Measurements from ENCODE around the gene CABP5. TPM values are rescaled to one million over a fixed set of nuclear protein-coding genes. Genes with fewer than 3 reads are reported as not detected.

The CABP5 gene
- polyA plus RNA-seq, 2 donors, result not detected

- H3K4me3 ChIP-seq (ENCODE audit: low read depth in 1 of 2, low read length in 2 of 2), result no peak overlapping the region
- H3K27ac ChIP-seq (ENCODE audit: low read depth in 2 of 2, low read length in 1 of 2), result no peak overlapping the region
- no peaks in the 10 kb centered on the region for H3K9me3 ChIP-seq (ENCODE audit: control insufficient read depth in 2 of 2, insufficient read depth in 1 of 2, low read depth in 1 of 2, low read length in 1 of 2)
- no peaks in the 10 kb centered on the region for H3K36me3 ChIP-seq (ENCODE audit: control insufficient read depth in 2 of 2, insufficient read depth in 2 of 2, low read length in 1 of 2)
- WGBS, 2 donors, result 83 to 88% methylated on average over 2 of the region's 2 CpGs
- no peaks in the 10 kb centered on the region for H3K27me3 ChIP-seq (ENCODE audit: control insufficient read depth in 1 of 2, insufficient read depth in 2 of 2, low read length in 2 of 2)
- H3K4me1 ChIP-seq (ENCODE audit: control insufficient read depth in 2 of 2, insufficient read depth in 2 of 2, low read length in 1 of 2), result no peaks in the 10 kb centered on the region
Observed at GRCh38 chr19:48036765-48037164, 7.1 kb downstream of the CABP5 start.

GRCh38 chr19:48033604-48034003 lies 10.3 kb downstream of the CABP5 start:
- no peak overlapping the region for H3K4me3 ChIP-seq (ENCODE audit: low read depth in 1 of 2, low read length in 2 of 2)
- 69 to 75% methylated on average over 5 of the region's 5 CpGs for WGBS, 2 donors
- no peak overlapping the region for H3K27ac ChIP-seq (ENCODE audit: low read depth in 2 of 2, low read length in 1 of 2)
- no peaks in the 10 kb centered on the region for H3K36me3 ChIP-seq (ENCODE audit: control insufficient read depth in 2 of 2, insufficient read depth in 2 of 2, low read length in 1 of 2)
- no peaks in the 10 kb centered on the region for H3K9me3 ChIP-seq (ENCODE audit: control insufficient read depth in 2 of 2, insufficient read depth in 1 of 2, low read depth in 1 of 2, low read length in 1 of 2)
- H3K4me1 ChIP-seq (ENCODE audit: control insufficient read depth in 2 of 2, insufficient read depth in 2 of 2, low read length in 1 of 2), result no peaks in the 10 kb centered on the region
- H3K27me3 ChIP-seq (ENCODE audit: control insufficient read depth in 1 of 2, insufficient read depth in 2 of 2, low read length in 2 of 2), result no peaks in the 10 kb centered on the region

- no peaks in the 10 kb centered on the region for H3K9me3 ChIP-seq (ENCODE audit: control insufficient read depth in 2 of 2, insufficient read depth in 1 of 2, low read depth in 1 of 2, low read length in 1 of 2)
- H3K27me3 ChIP-seq (ENCODE audit: control insufficient read depth in 1 of 2, insufficient read depth in 2 of 2, low read length in 2 of 2), result no peaks in the 10 kb centered on the region
- H3K27ac ChIP-seq (ENCODE audit: low read depth in 2 of 2, low read length in 1 of 2), result no peak overlapping the region
- no peaks in the 10 kb centered on the region for H3K36me3 ChIP-seq (ENCODE audit: control insufficient read depth in 2 of 2, insufficient read depth in 2 of 2, low read length in 1 of 2)
- H3K4me3 ChIP-seq (ENCODE audit: low read depth in 1 of 2, low read length in 2 of 2), result no peak overlapping the region
- no peaks in the 10 kb centered on the region for H3K4me1 ChIP-seq (ENCODE audit: control insufficient read depth in 2 of 2, insufficient read depth in 2 of 2, low read length in 1 of 2)
- 66 to 72% methylated on average over 10 of the region's 10 CpGs for WGBS, 2 donors
Observed at GRCh38 chr19:48030073-48030472, 13.8 kb downstream of the CABP5 start.

GRCh38 chr19:48029431-48029830 lies 14.4 kb downstream of the CABP5 start:
- H3K9me3 ChIP-seq (ENCODE audit: control insufficient read depth in 2 of 2, insufficient read depth in 1 of 2, low read depth in 1 of 2, low read length in 1 of 2), result no peaks in the 10 kb centered on the region
- H3K36me3 ChIP-seq (ENCODE audit: control insufficient read depth in 2 of 2, insufficient read depth in 2 of 2, low read length in 1 of 2), result no peaks in the 10 kb centered on the region
- no peaks in the 10 kb centered on the region for H3K4me1 ChIP-seq (ENCODE audit: control insufficient read depth in 2 of 2, insufficient read depth in 2 of 2, low read length in 1 of 2)
- no peak overlapping the region for H3K27ac ChIP-seq (ENCODE audit: low read depth in 2 of 2, low read length in 1 of 2)
- WGBS, 2 donors, result 72 to 74% methylated on average over 7 of the region's 7 CpGs
- H3K27me3 ChIP-seq (ENCODE audit: control insufficient read depth in 1 of 2, insufficient read depth in 2 of 2, low read length in 2 of 2), result no peaks in the 10 kb centered on the region
- no peak overlapping the region for H3K4me3 ChIP-seq (ENCODE audit: low read depth in 1 of 2, low read length in 2 of 2)

- Histone ChIP-seq H3K27ac (ENCODE audit: low read depth in 2 of 2, low read length in 1 of 2) (no peak overlapping the region), H3K36me3 (ENCODE audit: control insufficient read depth in 2 of 2, insufficient read depth in 2 of 2, low read length in 1 of 2) (no peaks in the 10 kb centered on the region), H3K4me1 (ENCODE audit: control insufficient read depth in 2 of 2, insufficient read depth in 2 of 2, low read length in 1 of 2) (no peaks in the 10 kb centered on the region), H3K27me3 (ENCODE audit: control insufficient read depth in 1 of 2, insufficient read depth in 2 of 2, low read length in 2 of 2) (no peaks in the 10 kb centered on the region), H3K4me3 (ENCODE audit: low read depth in 1 of 2, low read length in 2 of 2) (no peak overlapping the region), H3K9me3 (ENCODE audit: control insufficient read depth in 2 of 2, insufficient read depth in 1 of 2, low read depth in 1 of 2, low read length in 1 of 2) (no peaks in the 10 kb centered on the region)
- WGBS, 2 donors, result 74 to 76% methylated on average over 3 of the region's 3 CpGs
Observed at GRCh38 chr19:48025480-48025879, 18.4 kb downstream of the CABP5 start.

- no peaks in the 10 kb centered on the region for H3K9me3 ChIP-seq (ENCODE audit: control insufficient read depth in 2 of 2, insufficient read depth in 1 of 2, low read depth in 1 of 2, low read length in 1 of 2)
- H3K27ac ChIP-seq (ENCODE audit: low read depth in 2 of 2, low read length in 1 of 2), result no peak overlapping the region
- H3K36me3 ChIP-seq (ENCODE audit: control insufficient read depth in 2 of 2, insufficient read depth in 2 of 2, low read length in 1 of 2), result no peaks in the 10 kb centered on the region
- H3K27me3 ChIP-seq (ENCODE audit: control insufficient read depth in 1 of 2, insufficient read depth in 2 of 2, low read length in 2 of 2), result no peaks in the 10 kb centered on the region
- WGBS, 2 donors, result 82 to 90% methylated on average over 3 of the region's 3 CpGs
- H3K4me3 ChIP-seq (ENCODE audit: low read depth in 1 of 2, low read length in 2 of 2), result no peak overlapping the region
- H3K4me1 ChIP-seq (ENCODE audit: control insufficient read depth in 2 of 2, insufficient read depth in 2 of 2, low read length in 1 of 2), result no peaks in the 10 kb centered on the region
Observed at GRCh38 chr19:48023518-48023917, 20.4 kb downstream of the CABP5 start.

GRCh38 chr19:48023011-48023410 lies 20.9 kb downstream of the CABP5 start:
- Histone ChIP-seq H3K27me3 (ENCODE audit: control insufficient read depth in 1 of 2, insufficient read depth in 2 of 2, low read length in 2 of 2) (no peaks in the 10 kb centered on the region), H3K36me3 (ENCODE audit: control insufficient read depth in 2 of 2, insufficient read depth in 2 of 2, low read length in 1 of 2) (no peaks in the 10 kb centered on the region), H3K9me3 (ENCODE audit: control insufficient read depth in 2 of 2, insufficient read depth in 1 of 2, low read depth in 1 of 2, low read length in 1 of 2) (no peaks in the 10 kb centered on the region), H3K4me1 (ENCODE audit: control insufficient read depth in 2 of 2, insufficient read depth in 2 of 2, low read length in 1 of 2) (no peaks in the 10 kb centered on the region), H3K4me3 (ENCODE audit: low read depth in 1 of 2, low read length in 2 of 2) (no peak overlapping the region), H3K27ac (ENCODE audit: low read depth in 2 of 2, low read length in 1 of 2) (no peak overlapping the region)
- WGBS, 2 donors, result 56 to 66% methylated on average over 2 of the region's 2 CpGs

- H3K27me3 ChIP-seq (ENCODE audit: control insufficient read depth in 1 of 2, insufficient read depth in 2 of 2, low read length in 2 of 2), result no peaks in the 10 kb centered on the region
- H3K4me1 ChIP-seq (ENCODE audit: control insufficient read depth in 2 of 2, insufficient read depth in 2 of 2, low read length in 1 of 2), result no peaks in the 10 kb centered on the region
- H3K27ac ChIP-seq (ENCODE audit: low read depth in 2 of 2, low read length in 1 of 2), result no peak overlapping the region
- H3K36me3 ChIP-seq (ENCODE audit: control insufficient read depth in 2 of 2, insufficient read depth in 2 of 2, low read length in 1 of 2), result no peaks in the 10 kb centered on the region
- no peak overlapping the region for H3K4me3 ChIP-seq (ENCODE audit: low read depth in 1 of 2, low read length in 2 of 2)
- H3K9me3 ChIP-seq (ENCODE audit: control insufficient read depth in 2 of 2, insufficient read depth in 1 of 2, low read depth in 1 of 2, low read length in 1 of 2), result peaks cover 2% of the 10 kb centered on the region in 2 donors
- 72 to 77% methylated on average over 3 of the region's 3 CpGs for WGBS, 2 donors
Observed at GRCh38 chr19:48020686-48021085, 23.2 kb downstream of the CABP5 start.

- no peak overlapping the region for H3K4me3 ChIP-seq (ENCODE audit: low read depth in 1 of 2, low read length in 2 of 2)
- H3K27ac ChIP-seq (ENCODE audit: low read depth in 2 of 2, low read length in 1 of 2), result no peak overlapping the region
- no peaks in the 10 kb centered on the region for H3K4me1 ChIP-seq (ENCODE audit: control insufficient read depth in 2 of 2, insufficient read depth in 2 of 2, low read length in 1 of 2)
- H3K9me3 ChIP-seq (ENCODE audit: control insufficient read depth in 2 of 2, insufficient read depth in 1 of 2, low read depth in 1 of 2, low read length in 1 of 2), result peaks cover 2 to 5% of the 10 kb centered on the region in 2 donors
- H3K36me3 ChIP-seq (ENCODE audit: control insufficient read depth in 2 of 2, insufficient read depth in 2 of 2, low read length in 1 of 2), result no peaks in the 10 kb centered on the region
- WGBS, 2 donors, result 90 to 91% methylated on average over 11 of the region's 11 CpGs
- no peaks in the 10 kb centered on the region for H3K27me3 ChIP-seq (ENCODE audit: control insufficient read depth in 1 of 2, insufficient read depth in 2 of 2, low read length in 2 of 2)
Observed at GRCh38 chr19:48010932-48011758, 32.7 kb downstream of the CABP5 start.

GRCh38 chr19:48006762-48007161 lies 37.1 kb downstream of the CABP5 start:
- 73 to 83% methylated on average over 6 of the region's 6 CpGs for WGBS, 2 donors
- Histone ChIP-seq H3K9me3 (ENCODE audit: control insufficient read depth in 2 of 2, insufficient read depth in 1 of 2, low read depth in 1 of 2, low read length in 1 of 2) (peaks cover 0 to 3% of the 10 kb centered on the region in 2 donors), H3K27me3 (ENCODE audit: control insufficient read depth in 1 of 2, insufficient read depth in 2 of 2, low read length in 2 of 2) (no peaks in the 10 kb centered on the region), H3K4me3 (ENCODE audit: low read depth in 1 of 2, low read length in 2 of 2) (no peak overlapping the region), H3K4me1 (ENCODE audit: control insufficient read depth in 2 of 2, insufficient read depth in 2 of 2, low read length in 1 of 2) (no peaks in the 10 kb centered on the region), H3K36me3 (ENCODE audit: control insufficient read depth in 2 of 2, insufficient read depth in 2 of 2, low read length in 1 of 2) (no peaks in the 10 kb centered on the region), H3K27ac (ENCODE audit: low read depth in 2 of 2, low read length in 1 of 2) (no peak overlapping the region)
